ENCODE data around the gene ASIC2. TPM values are rescaled to one million over a fixed set of nuclear protein-coding genes. Genes with fewer than 3 reads are reported as not detected.

ASIC2 gene
- total RNA-seq, 1 experiment from 2014 or later = 0.74 TPM

DNA sequence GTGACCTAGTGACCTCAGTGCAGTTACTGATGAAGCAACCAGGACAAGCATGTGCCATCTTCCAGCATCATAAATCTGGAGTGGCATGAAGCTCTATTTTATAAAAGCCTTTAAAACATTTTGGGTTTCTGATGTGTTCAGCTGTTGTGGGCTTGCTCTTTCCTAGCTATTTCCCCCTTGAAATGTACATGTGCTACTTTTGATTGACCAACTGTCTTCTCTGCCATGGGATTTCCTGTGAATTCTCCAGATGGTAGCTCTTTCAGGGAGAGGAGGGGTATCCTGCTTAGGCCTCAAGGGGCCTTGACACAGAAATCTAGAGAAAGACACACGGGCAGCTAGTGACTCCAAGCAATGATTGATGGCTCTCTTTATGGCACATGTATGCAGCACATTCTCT, 1.9 kb upstream of the ASIC2 start:
- H3K9me3 Mint-ChIP-seq = peaks cover 0 to 9% of the 10 kb centered on the region in 2 experiments; a peak in 2 of 5 replicates
- peaks cover 12 to 14% of the 10 kb centered on the region in 2 experiments for H3K4me1 Mint-ChIP-seq
- TF ChIP-seq CTCF (conservative IDR thresholded peaks at IDR 0.05) = no peak
- Histone ChIP-seq H3K27me3 (ENCODE audit: insufficient read depth, low read length) (peaks cover 32% of the 10 kb centered on the region), H3K9ac (ENCODE audit: extremely low read depth, insufficient read length, low read length) (no peak overlapping the region), H4K5ac (ENCODE audit: insufficient read length, low read depth, low read length) (no peak overlapping the region), H3K4ac (ENCODE audit: low read depth, low read length) (no peak overlapping the region), H3K79me1 (ENCODE audit: insufficient read depth, low read depth, low read length, poor library complexity, severe bottlenecking) (no peaks in the 10 kb centered on the region), H2AK5ac (ENCODE audit: insufficient read length, low read length) (no peak overlapping the region), H3K4me1 (ENCODE audit: insufficient read depth, low read length) (no peaks in the 10 kb centered on the region; the same call in 1 of the 2 replicates), H2BK120ac (ENCODE audit: low read depth, low read length, poor library complexity, severe bottlenecking) (no peak overlapping the region), H3K9me3 (ENCODE audit: control insufficient read depth, low read depth, low read length) (no peaks in the 10 kb centered on the region), H4K20me1 (ENCODE audit: control insufficient read depth, insufficient read depth, insufficient read length) (peaks cover 3% of the 10 kb centered on the region), H2BK12ac (ENCODE audit: insufficient read length, low read depth, low read length) (no peak overlapping the region), H2BK20ac (ENCODE audit: low read depth, low read length, poor library complexity, severe bottlenecking) (no peak overlapping the region), H4K8ac (replicated peaks; ENCODE audit: insufficient read length, low read depth, low read length) (no peak overlapping the region), H2AFZ (ENCODE audit: low read length) (no peak overlapping the region), H3K4me2 (ENCODE audit: insufficient read depth, insufficient read length, low read length) (no peak overlapping the region), H3K79me2 (ENCODE audit: insufficient read depth, low read length) (no peaks in the 10 kb centered on the region), H2BK5ac (ENCODE audit: insufficient read length, low read length) (no peak overlapping the region), H3K23ac (ENCODE audit: insufficient read length, low read depth, low read length) (no peak overlapping the region), H2BK15ac (ENCODE audit: low read depth, low read length) (no peak overlapping the region), H3K56ac (ENCODE audit: insufficient read length, low read depth, low read length) (no peak overlapping the region), H3K18ac (ENCODE audit: insufficient read length, low read depth, low read length) (no peak overlapping the region), H3K27ac (ENCODE audit: insufficient read length, low read depth, low read length) (no peak overlapping the region), H3T11ph (ENCODE audit: low read length) (no peak overlapping the region), H3K14ac (ENCODE audit: insufficient read depth, low read length) (no peak overlapping the region), H3K23me2 (ENCODE audit: insufficient read length, low read depth, low read length, poor library complexity, severe bottlenecking) (peaks cover 12% of the 10 kb centered on the region), H4K91ac (ENCODE audit: insufficient read length, low read depth, low read length) (no peak overlapping the region)
- WGBS (ENCODE audit: extremely low coverage, insufficient read length, low lambda C conversion rate) = no CpG with 5 or more reads among the region's 1 CpG
- peaks cover 88% of the 10 kb centered on the region for H3K27me3 Mint-ChIP-seq (ENCODE audit: low read depth)
- no peak for DNase-seq
- no peak overlapping the region for H3K4me3 Mint-ChIP-seq
- H3K27ac Mint-ChIP-seq = no peak overlapping the region
- peaks cover 0 to 5% (median 0%) of the 10 kb centered on the region in 3 experiments; a peak in 3 of 7 replicates for H3K36me3 Mint-ChIP-seq (ENCODE audit: insufficient read depth in 1 of 3, low read depth in 3 of 3)

All from H9 (cell line).